Type B pancreatic cell (in vitro differentiated cells): ENCODE results near the gene TJP2. TPM values are rescaled to one million over a fixed set of nuclear protein-coding genes. Genes with fewer than 3 reads are reported as not detected.
A peak's percentile ranks its signal among the peaks of the same experiment; 100 is the strongest.

ENCODE experiments used
- DNase-seq: peaks from one replicate; pipeline ENCODE4 v3.0.0; 2021; ENCODE audit warnings: mixed read lengths; ENCODE audit not compliant: unreplicated experiment; ENCODE audit errors: extremely low spot score
- H3K27ac Mint-ChIP-seq: 2 replicates; pipeline ENCODE4 v1.8.0; 2021; ENCODE audit warnings: mild to moderate bottlenecking, mixed read lengths
- H3K27me3 Mint-ChIP-seq: 2 replicates; pipeline ENCODE4 v1.8.0; 2021; ENCODE audit warnings: mixed read lengths
- H3K36me3 Mint-ChIP-seq: 2 replicates; pipeline ENCODE4 v1.8.0; 2021; ENCODE audit warnings: mixed read lengths
- H3K4me1 Mint-ChIP-seq: one replicate; pipeline ENCODE4 v1.8.0; 2021; ENCODE audit warnings: mixed read lengths; ENCODE audit not compliant: unreplicated experiment
- H3K4me3 Mint-ChIP-seq: 2 replicates; pipeline ENCODE4 v1.8.0; 2021; ENCODE audit warnings: mild to moderate bottlenecking, mixed read lengths
- H3K9me3 Mint-ChIP-seq: 2 replicates; pipeline ENCODE4 v1.8.0; 2021; ENCODE audit warnings: mixed read lengths
- CTCF ChIP-seq: fragments of 200-600 bp; sonication (generic); conservative IDR thresholded peaks from 2 replicates; pipeline ENCODE4 v1.5.0; 2021; ENCODE audit warnings: antibody characterized with exemption, mild to moderate bottlenecking
- total RNA-seq: library from RNA; stranded (reverse); gene quantifications from 2 replicates; pipeline ENCODE4 v1.2.1, GENCODE V29; 2021; ENCODE audit warnings: low replicate concordance

Gene TJP2
- total RNA-seq, 1 donor from 2014 or later: 85.2 TPM

DNA sequence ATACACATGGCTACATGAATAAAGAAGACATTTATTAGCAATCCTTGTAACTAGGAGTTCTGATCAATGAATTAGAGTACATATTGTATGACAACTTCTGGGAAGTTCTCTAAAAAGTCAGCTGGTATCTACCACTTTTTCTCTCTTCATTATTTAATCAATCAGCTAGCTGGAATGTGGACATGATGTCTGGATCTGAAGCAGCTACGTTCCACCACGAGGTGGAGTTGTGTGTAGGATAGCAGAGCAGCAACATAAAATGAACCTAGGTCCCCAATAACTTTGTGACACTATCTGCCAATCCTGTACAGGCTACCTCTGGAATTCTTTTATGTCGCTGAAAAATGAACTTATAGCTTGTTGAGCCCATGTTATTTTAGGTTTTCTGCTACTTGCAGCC, 118.0 kb downstream of the TJP2 start:
- peaks cover 11% of the 10 kb centered on the region for H3K27me3 Mint-ChIP-seq
- no peak for TF ChIP-seq CTCF
- no peak overlapping the region for H3K4me3 Mint-ChIP-seq
- DNase-seq: no peak
- H3K4me1 Mint-ChIP-seq: peaks cover 5% of the 10 kb centered on the region
- H3K9me3 Mint-ChIP-seq: no peaks in the 10 kb centered on the region
- H3K36me3 Mint-ChIP-seq: no peaks in the 10 kb centered on the region
- no peak overlapping the region for H3K27ac Mint-ChIP-seq

- Mint-ChIP-seq H3K27me3 (peaks cover 8% of the 10 kb centered on the region), H3K36me3 (no peaks in the 10 kb centered on the region), H3K9me3 (no peaks in the 10 kb centered on the region), H3K4me3 (no peak overlapping the region), H3K27ac (no peak overlapping the region), H3K4me1 (peaks cover 11% of the 10 kb centered on the region)
- DNase-seq: no peak
- no peak for TF ChIP-seq CTCF
Measured at GRCh38 chr9:69293156-69293555, 119.1 kb downstream of the TJP2 start.

- Mint-ChIP-seq H3K4me1 (peaks cover 11% of the 10 kb centered on the region), H3K9me3 (no peaks in the 10 kb centered on the region), H3K36me3 (no peaks in the 10 kb centered on the region), H3K4me3 (no peak overlapping the region), H3K27ac (peak overlapping the region; percentile 55), H3K27me3 (peaks cover 6% of the 10 kb centered on the region)
- DNase-seq: no peak
- TF ChIP-seq CTCF: no peak
Measured at GRCh38 chr9:69295872-69296552, 121.9 kb downstream of the TJP2 start.

- Mint-ChIP-seq H3K4me1 (peaks cover 11% of the 10 kb centered on the region), H3K4me3 (no peak overlapping the region), H3K27ac (no peak overlapping the region), H3K9me3 (no peaks in the 10 kb centered on the region), H3K36me3 (no peaks in the 10 kb centered on the region), H3K27me3 (peaks cover 6% of the 10 kb centered on the region)
- DNase-seq: no peak
- no peak for TF ChIP-seq CTCF
Measured at GRCh38 chr9:69297300-69297980, 123.4 kb downstream of the TJP2 start.

DNA sequence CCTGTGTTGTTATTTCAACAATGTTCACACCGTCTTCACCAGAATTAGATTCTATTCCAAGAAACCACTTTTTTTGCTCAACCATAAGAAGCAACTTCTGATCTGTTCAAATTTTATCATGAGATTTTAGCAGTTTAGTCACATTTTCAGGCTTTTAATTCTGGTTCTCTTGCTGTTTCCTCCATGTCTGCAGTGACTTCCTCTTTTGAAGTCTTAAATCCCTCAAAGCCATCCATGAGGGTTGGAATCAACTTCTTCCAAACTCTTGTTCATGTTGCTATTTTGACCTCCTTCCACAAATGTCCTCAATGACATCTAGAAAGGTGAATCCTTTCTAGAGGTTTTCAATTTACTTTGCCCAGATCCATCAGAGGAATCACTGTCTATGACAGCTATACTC, 125.2 kb downstream of the TJP2 start:
- no peak overlapping the region for H3K4me3 Mint-ChIP-seq
- no peak for DNase-seq
- no peak overlapping the region for H3K27ac Mint-ChIP-seq
- H3K27me3 Mint-ChIP-seq: peaks cover 6% of the 10 kb centered on the region
- no peaks in the 10 kb centered on the region for H3K36me3 Mint-ChIP-seq
- TF ChIP-seq CTCF: no peak
- H3K4me1 Mint-ChIP-seq: peaks cover 11% of the 10 kb centered on the region
- H3K9me3 Mint-ChIP-seq: no peaks in the 10 kb centered on the region
